Activated CD4-positive, alpha-beta T cell treated with anti-CD3 and anti-CD28 coated beads, Interleukin-2, Interleukin-6, amounts not matched to agents 100 ng/mL and 50 ng/mL, durations not matched to agents 16 hours and 8 hours (primary cell): ENCODE measurements around the gene MMP25.
A peak's percentile ranks its signal among the peaks of the same experiment; 100 is the strongest.
"Not testable (repeated sequence)": the region's sequence is repeated elsewhere in the genome, so short reads cannot be mapped to it uniquely, and the experiment has no call there.

Source experiments
- DNase-seq: peaks from one replicate; pipeline ENCODE4 v3.0.0-alpha.2; 2020

The MMP25 gene

GRCh38 chr16:3074860-3075522 is 28.6 kb downstream of the MMP25 start:
- peak; percentile 97 for DNase-seq

DNA sequence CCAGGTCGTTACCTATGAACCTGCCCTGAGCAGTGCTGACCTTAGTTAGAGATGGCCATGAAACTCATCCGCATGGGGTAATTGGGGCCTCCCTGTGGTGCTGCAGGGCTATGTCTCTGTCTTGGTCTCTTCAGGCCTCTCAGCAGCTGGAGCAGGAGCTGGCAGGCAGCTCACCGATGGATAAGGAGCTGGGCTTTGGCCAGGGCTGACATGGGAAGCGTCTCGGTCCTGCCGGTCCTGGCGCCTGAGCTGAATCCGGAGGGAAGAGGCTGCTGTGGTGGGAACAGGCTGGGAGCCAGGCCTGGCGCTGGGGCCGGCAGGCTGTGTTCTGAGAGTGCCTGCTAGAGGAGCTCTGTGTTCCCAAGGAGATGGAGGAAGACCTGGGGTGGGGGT is 29.2 kb downstream of the MMP25 start:
- DNase-seq = no peak

DNA sequence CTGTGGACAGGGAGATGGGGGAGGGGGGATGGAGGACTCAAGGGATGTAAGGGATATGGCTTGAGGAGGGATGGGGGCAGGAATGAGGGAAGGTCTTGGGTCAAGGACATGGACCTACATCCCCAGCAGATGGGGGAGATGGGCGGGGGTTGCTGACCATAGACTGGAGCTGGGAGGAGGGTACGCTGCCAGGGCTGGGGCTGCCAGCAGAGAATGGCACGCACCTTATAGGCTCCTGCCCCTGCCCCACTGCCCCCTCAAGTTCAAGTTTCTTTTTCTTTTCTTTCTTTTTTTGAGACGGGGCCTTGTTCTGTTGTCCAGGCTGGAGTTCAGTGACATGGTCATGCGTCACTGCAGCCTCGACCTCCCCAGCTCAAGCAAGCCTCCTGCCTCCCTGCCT is 29.6 kb downstream of the MMP25 start:
- DNase-seq = not testable (repeated sequence)

GRCh38 chr16:3076577-3076976 is 30.2 kb downstream of the MMP25 start:
- DNase-seq = no peak

- no peak for DNase-seq
Observed at GRCh38 chr16:3080024-3080423, 33.7 kb downstream of the MMP25 start.

GRCh38 chr16:3081957-3082356 is 35.6 kb downstream of the MMP25 start:
- DNase-seq = not testable (repeated sequence)

DNA sequence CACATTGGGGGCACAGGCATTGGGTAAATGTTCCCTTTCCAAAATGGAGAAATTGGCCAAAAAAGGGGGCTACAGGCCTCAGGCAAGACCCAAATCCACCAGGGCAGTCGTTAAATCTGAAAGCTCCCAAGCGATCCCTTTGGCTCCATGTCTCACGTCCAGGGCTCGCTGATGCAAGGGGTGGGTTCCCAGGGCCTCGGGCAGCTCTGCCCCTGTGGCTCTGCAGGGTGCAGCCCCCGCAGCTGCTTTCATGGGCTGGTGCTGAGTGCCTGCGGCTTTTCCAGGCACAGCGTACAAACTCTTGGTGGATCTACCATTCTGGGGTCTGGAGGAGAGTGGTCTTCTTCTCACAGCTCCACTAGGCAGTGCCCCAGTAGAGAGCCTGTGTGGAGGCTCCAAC is 37.0 kb downstream of the MMP25 start:
- not testable (repeated sequence) for DNase-seq

DNA sequence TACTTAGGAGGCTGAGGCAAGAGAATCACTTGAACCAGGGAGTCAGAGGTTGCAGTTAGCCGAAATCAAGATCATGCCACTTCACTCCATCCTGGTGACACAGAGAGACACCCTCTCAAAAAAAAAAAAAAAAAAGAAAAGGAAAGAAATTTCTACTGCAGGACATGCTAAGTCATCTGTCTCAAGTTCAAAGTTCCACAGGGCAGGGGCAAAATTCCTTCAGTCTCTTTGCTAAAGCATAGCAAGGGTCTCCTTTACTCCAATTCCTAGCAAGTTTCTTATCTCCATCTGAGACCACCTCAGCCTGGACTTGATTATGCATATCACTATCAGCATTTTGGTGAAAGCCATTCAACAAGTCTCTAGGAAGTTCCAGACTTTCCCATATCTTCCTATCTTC is 38.1 kb downstream of the MMP25 start:
- DNase-seq = no peak

GRCh38 chr16:3084969-3085670 is 38.8 kb downstream of the MMP25 start:
- DNase-seq = no peak

DNA sequence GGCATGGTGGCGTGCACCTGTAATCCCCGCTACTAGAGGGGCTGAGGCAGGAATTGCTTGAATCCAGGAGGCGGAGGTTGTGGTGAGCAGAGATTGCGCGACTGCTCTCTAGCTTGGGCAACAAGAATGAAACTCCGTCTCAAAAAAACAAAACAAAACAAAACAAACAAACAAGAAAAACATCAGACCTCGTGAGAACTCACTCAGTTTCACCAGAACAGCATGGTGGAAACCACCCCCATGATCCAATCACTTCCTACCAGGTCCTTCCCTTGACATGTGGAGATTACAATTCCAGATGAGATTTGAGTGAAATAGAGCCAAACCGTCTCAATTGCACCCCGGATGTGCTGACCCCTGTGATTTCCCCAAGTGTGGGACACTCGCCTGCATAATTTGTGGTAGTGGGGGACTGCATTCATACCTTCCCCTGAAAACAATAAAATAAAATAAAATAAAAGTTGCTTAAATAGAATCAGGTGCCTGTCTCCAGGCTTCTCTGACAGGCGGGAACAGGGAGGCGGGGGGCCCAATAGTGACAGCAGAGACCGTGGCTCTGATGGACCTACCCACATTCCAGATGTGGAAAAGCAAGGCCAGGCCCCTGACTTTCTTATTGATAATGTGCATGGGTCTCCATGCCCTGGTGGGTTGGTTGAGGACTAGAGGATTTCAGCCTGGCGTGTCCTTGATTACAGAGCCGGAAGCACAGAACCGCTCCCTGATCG is 39.7 kb downstream of the MMP25 start:
- DNase-seq = no peak

DNA sequence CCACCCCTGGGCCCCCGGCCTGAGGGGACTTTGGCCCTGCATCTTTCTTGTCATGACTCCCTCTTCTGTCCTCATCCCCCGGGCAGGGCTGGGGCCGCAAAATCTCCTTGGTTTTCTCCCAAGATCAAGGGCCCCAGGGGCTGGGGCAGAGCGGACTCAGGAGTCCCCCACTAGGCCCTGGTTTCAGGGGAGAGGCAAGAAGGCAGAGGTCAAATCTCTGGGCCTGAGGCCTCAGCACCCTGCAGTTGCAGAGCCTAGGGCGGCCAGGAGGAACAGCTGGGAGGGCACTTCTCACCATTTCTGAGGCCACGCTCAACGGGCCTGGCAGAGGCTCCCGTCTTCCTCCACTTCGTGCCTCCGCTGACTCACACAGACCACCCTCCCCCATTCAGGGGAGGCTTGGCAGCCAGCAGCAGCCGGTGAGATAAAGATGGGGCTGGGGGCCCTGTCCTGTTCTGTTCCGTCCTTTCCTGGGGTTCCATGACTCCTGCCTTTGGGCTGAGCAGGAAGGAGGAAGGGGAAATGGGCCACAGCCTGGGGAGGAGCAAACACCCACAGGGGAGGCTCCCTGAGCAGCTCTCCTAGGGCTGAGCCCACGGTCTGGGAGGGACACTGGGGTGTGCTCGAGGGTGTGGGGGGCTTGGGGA is 40.4 kb downstream of the MMP25 start:
- peak; percentile 36 for DNase-seq

GRCh38 chr16:3087243-3088235 is 41.2 kb downstream of the MMP25 start:
- peak; percentile 31 for DNase-seq

DNA sequence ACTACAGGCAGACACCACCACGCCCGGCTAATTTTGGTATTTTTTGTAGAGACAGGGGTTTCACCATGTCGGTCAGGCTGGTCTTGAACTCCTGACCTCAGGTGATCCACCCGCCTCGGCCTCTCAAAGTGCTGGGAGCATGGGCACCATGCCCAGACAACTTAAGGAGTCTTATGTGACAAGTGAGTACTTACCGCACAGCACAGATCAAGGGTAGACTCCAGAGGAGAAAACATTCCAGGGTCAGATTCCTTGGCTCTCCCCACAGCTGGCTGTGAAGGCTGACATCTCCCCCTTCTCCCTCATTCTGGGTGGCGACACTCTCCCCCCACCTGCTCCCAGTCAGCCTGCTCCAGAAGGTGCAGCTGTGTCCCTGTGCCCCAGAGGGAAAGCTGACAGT is 42.1 kb downstream of the MMP25 start:
- no peak for DNase-seq

DNA sequence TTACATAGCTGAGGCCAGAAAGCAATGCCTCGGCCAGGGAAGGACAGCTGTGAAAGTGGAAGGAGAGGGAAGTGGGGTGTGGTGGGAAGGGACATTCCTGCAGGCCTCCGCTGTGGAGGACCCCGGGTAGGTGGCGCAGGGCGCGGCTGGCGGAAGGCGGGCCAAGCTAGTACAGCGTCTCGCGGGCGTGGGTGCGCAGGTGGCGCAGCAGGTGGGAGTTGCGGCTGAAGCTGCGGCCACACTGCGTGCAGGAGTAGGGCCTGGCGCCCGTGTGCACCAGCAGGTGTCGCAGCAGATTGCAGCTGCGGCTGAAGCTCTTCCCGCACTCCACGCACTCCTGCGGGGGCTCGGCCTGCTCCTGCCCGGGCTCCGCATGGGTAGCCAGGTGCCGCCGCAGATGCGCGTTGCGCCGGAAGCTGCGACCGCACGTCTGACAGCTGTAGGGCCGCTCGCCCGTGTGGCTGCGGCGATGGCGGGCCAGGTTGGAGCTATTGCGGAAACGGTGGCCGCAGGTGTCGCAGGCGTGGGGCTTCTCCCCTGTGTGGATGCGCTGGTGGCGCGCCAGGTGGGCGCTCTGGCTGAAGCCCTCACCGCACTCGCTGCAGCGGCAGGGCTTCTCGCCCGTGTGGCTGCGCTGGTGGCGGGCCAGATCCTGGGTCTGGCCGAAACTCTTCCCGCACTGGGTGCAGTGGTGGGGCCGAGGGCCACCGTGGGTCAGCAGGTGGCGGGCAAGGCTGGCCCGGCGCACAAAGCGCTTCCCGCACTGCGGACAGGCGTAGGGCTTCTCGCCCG is 42.8 kb downstream of the MMP25 start:
- no peak for DNase-seq

GRCh38 chr16:3089717-3090592 is 43.6 kb downstream of the MMP25 start:
- no peak for DNase-seq

- DNase-seq = no peak
Observed at GRCh38 chr16:3091551-3091950, 45.2 kb downstream of the MMP25 start.

- DNase-seq = no peak
Observed at GRCh38 chr16:3092501-3092941, 46.2 kb downstream of the MMP25 start.

- DNase-seq = peak; percentile 74
Observed at GRCh38 chr16:3094289-3095027, 48.1 kb downstream of the MMP25 start.

- DNase-seq = peak; percentile 80
Observed at GRCh38 chr16:3095869-3096268, 49.5 kb downstream of the MMP25 start.

- DNase-seq = no peak
Observed at GRCh38 chr16:3096362-3096761, 50.0 kb downstream of the MMP25 start.
